ENCODE results near the gene ZNF862.
A peak's percentile ranks its signal among the peaks of the same experiment; 100 is the strongest.

Gene ZNF862

GRCh38 chr7:149867762-149868622, 29.8 kb downstream of the ZNF862 start:
- DNase-seq (ENCODE audit: low read depth), result no peak

GRCh38 chr7:149868623-149869290, 30.6 kb downstream of the ZNF862 start:
- no peak for DNase-seq (ENCODE audit: low read depth)

GRCh38 chr7:149869291-149869650, 31.1 kb downstream of the ZNF862 start:
- DNase-seq (ENCODE audit: low read depth), result no peak

GRCh38 chr7:149869867-149870266, 31.7 kb downstream of the ZNF862 start:
- DNase-seq (ENCODE audit: low read depth), result no peak

GRCh38 chr7:149870274-149870673, 32.1 kb downstream of the ZNF862 start:
- DNase-seq (ENCODE audit: low read depth), result no peak

- no peak for DNase-seq (ENCODE audit: low read depth)
Observed at GRCh38 chr7:149870701-149871483, 32.7 kb downstream of the ZNF862 start.

GRCh38 chr7:149871576-149871975, 33.4 kb downstream of the ZNF862 start:
- DNase-seq (ENCODE audit: low read depth), result no peak

- no peak for DNase-seq (ENCODE audit: low read depth)
Observed at GRCh38 chr7:149872419-149873073, 34.4 kb downstream of the ZNF862 start.

GRCh38 chr7:149873074-149873969, 35.1 kb downstream of the ZNF862 start, which contains the start of gene ATP6V0E2:
TSS of gene ATP6V0E2 (plus strand) at chr7:149873969. CDS start at chr7:149874066, 97 bp downstream.
- DNase-seq (ENCODE audit: low read depth), result peak; percentile 90

- DNase-seq (ENCODE audit: low read depth), result no peak
Observed at GRCh38 chr7:149873970-149874643, 35.9 kb downstream of the ZNF862 start.

- no peak for DNase-seq (ENCODE audit: low read depth)
Observed at GRCh38 chr7:149874644-149875028, 36.5 kb downstream of the ZNF862 start.

GRCh38 chr7:149875396-149875795, 37.2 kb downstream of the ZNF862 start:
- DNase-seq (ENCODE audit: low read depth), result no peak

- DNase-seq (ENCODE audit: low read depth), result no peak
Observed at GRCh38 chr7:149877890-149878522, 39.8 kb downstream of the ZNF862 start.

- DNase-seq (ENCODE audit: low read depth), result no peak
Observed at GRCh38 chr7:149878523-149878921, 40.3 kb downstream of the ZNF862 start.

- no peak for DNase-seq (ENCODE audit: low read depth)
Observed at GRCh38 chr7:149879271-149879743, 41.1 kb downstream of the ZNF862 start.

- DNase-seq (ENCODE audit: low read depth), result no peak
Observed at GRCh38 chr7:149879766-149880637, 41.8 kb downstream of the ZNF862 start.

GRCh38 chr7:149880638-149881311, 42.6 kb downstream of the ZNF862 start:
- no peak for DNase-seq (ENCODE audit: low read depth)

All from activated T-cell treated with anti-CD3 and anti-CD28 coated beads for 1 hour (primary cell).